Occipital lobe (tissue), 2 donors: ENCODE data around the gene UMODL1. TPM values are rescaled to one million over a fixed set of nuclear protein-coding genes. Genes with fewer than 3 reads are reported as not detected.
"Not testable (repeated sequence)": the region's sequence is repeated elsewhere in the genome, so short reads cannot be mapped to it uniquely, and the experiment has no call there.

ENCODE experiments used
- DNase-seq: peaks from one replicate; lab custom pipeline; 2025; lab: John Stamatoyannopoulos, UW
- total RNA-seq: library from RNA; depleted of rRNA; stranded (reverse); fragments of >200 nt; gene quantifications from one replicate; pipeline ENCODE4 v1.2.3, GENCODE V29; 2014

UMODL1 gene
- total RNA-seq, 1 donor from 2014 or later: not detected

DNA sequence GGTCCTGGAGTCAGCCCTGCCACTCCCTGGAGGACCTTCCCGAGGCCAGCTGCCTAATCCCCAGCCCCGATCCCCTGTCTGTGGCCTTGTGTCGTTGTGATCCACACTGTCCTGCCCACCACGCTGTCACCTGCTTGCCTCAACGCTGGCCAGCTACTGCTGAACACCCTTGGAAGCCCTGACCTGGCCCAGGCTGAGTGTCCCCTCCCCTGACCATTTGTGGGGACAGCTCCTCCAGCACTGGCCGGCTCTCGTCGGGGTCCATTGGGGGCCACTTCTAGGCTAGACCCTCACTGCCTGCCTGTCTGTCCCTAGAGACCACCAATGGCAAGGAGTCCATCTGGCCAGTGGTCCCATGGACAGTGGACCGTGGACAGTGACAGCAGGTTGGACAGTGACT is 12.0 kb upstream of the UMODL1 start:
- DNase-seq: no peak

DNA sequence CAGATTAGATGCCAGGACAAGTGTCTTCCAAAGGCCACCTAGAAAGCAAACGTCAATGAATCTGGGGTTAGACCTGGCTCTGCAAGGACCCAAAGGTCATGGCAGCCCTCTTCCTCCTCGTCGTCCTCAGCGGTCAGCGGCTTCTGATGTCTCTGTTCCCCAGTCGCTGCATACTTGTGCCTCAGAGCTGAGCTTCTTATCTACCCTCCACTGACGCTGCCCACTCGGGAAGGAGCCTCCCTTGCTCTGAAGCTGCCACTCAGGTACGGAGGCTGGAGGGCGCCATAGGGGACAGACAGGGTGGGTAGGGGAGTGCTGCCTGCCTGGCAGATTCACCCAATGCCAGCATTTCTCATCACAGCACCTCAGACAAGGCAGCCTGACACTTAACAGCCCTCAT is 11.4 kb upstream of the UMODL1 start:
- no peak for DNase-seq

DNA sequence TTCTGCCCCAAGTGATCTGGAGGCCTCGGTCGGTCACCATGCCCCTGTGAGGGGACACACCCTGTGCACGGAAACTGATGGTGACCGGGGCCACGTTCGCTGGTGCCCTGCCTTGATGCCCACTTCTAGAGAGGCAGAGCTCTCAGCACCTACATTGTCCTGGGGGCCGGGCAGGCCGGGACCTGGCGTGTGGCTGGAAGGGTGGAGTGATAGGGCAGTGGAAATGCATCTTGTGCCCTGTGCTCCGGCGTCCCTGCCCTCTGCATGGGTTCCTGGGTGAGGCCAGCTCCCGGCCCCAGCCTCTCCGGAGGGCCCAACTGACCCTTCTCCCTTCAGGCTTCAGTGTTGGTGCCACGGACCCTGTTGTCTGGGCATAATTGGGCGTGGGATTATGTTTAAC is 11.0 kb upstream of the UMODL1 start:
- DNase-seq: no peak

DNA sequence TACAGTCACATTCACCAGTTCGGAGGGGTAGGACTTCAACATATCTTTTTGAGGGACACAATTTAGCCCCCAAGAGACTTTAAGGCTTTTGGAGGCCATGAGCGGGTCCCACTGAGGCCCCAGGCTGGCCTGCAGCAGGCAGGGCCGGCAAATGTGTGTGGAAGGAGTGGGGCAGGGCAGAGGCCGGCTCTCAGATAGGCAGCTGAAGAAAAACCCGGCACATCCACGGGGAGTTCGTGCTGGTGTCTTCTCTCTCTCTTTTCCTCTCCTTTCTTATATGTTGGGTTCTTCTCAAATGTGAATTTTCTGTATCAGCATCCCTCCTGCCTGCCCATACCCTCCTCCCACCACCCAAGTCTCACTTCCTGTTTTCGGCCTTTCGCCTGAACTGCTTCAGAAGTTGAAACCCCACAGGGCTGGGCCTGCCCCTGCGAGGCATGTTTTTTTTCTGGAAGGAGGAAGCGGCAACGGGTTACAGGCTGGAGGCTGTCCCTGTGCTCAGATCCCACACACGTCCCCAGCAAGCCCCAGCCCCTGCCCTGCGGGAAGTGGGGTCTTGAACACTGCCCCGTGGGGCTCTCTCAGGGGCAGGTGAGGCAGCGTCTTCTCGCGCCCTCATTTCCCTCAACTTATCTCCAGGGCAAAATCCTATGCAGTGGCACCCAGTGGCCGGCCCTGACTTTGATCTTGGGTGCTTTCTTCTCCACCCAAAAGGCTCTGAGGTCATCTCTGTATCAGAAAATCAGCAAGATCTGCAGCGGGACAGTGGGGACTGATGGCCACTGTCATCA is 9.7 kb upstream of the UMODL1 start:
- no peak for DNase-seq

DNA sequence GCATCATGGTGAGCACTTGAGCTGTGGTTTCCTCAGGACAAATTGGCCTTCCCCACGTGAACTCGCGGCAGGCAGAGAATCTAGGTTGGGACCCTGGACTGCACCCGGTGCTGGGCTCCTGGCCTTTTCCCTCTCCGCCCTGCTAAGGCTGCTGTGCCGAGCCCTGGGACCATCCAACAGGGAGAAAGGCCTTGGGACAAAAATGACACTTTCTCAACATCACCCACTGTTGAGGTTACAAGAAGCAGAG is 9.2 kb upstream of the UMODL1 start:
- DNase-seq: no peak

DNA sequence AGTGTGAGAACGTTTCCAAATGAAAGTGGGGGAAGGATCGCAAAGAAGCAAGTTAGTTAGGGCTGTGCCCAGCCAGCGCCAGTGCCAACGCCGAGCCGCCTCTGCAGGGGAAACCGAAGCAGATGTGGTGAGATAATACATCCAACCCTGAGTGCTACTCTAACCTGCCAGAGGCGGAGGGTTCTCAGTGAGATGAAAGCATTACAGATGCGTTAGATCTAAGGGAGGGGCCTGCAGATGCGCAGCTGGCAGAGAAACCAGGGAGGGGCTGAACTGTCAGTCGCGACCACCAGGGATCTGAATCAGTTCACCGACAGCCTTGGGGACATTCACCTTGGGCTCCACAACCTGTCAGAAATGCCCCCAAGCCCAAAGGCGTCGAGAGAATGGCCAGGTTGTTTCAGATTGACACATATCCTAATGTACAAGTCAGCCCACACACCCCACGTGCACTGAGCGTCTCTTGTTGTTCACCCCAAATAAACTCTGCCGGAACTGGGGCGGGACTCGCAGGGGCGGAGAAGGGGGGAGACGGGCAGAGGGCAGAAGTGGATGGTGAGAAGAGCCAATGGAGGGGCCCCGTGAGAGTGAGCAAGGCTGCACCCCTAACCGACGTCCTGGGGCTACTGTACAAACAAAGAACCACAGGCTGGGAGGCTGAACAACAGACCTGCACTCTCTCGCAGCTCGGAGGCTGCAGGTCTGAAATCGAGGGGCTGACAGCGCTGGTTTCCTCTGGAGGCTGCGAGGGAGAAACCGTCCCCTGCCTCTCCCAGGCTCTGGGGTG is 8.7 kb upstream of the UMODL1 start:
- no peak for DNase-seq

DNA sequence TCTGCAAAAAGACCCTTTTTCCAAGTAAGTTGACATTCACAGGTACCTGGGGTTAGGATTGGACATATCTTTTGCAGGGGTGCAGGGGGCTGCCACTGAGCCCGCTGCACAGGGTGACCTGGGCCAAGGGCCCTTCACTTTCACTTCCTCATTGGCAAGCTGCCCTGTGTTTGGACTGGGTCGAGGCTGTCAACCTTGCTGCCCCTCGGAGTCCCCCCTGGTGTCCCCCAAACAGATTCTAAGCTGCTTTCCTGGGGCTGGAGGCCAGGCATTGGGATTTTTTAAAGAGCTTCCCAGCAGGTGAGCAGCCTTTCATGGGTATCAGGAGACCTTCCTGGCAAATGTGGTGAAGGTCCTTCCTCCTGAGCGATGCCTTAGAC is 7.9 kb upstream of the UMODL1 start:
- no peak for DNase-seq

DNA sequence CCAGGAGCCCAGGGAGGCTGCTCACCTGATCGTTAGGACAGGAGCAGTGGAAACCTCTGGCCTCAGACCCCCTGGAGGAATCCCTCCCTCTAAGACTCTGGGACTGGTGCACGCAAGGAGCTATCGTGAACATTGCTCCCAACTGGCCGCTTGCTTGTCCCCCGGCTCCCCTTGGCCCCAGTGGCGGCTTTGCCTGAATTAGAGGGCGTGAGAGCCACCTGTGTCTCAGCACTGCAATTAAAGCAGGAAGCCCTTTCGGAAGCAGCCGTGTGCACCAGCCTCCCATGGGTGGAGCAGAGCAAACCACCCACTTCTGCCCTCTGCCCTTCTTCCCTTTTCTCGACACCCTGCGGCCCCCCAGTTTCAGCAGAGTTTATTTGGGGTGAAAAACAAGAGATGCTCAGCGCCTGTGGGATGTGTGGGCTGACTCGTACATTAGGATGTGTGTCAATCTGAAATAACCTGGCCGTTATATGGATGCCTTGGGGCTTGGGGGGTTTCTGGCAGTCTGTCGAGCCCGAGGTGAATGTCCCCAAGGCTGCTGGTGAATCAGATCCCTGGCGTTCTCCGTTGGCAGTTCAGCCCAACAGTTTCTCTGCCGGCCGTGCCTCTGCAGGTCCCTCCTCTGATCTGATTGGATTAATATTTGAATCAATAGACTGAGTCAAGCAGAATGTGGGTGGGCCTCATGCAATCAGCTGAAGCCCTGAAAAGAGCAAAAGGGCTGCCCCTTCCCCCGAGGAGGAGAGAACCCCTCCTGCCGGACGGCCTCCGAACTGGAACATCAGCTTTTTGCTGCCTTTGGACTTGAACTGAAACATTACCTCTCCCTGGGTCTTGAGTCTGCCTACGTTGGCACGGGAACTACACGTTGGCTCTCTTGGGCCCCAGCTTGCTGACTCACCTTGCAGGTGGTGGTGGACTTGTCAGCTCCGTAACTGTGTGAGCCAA is 7.3 kb upstream of the UMODL1 start:
- no peak for DNase-seq

DNA sequence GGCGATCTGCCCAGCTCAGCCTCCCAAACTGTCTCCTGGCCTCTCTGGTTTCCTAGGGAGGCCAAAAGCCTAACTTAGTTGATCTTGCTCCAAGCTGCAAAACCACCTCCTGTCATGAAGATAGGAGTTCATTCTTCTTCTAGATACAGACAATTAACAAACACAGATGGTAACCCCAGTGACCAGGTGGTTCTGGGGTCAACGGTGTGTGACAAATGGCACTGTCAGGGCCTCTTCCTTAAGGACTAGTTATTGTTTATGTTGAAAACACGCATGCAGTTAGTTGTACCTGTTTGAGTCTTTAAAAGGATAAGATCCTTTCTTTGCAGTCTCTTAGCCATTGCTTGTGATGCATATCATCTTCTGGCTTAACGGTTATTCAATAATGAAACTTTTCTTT is 4.6 kb upstream of the UMODL1 start:
- no peak for DNase-seq

DNA sequence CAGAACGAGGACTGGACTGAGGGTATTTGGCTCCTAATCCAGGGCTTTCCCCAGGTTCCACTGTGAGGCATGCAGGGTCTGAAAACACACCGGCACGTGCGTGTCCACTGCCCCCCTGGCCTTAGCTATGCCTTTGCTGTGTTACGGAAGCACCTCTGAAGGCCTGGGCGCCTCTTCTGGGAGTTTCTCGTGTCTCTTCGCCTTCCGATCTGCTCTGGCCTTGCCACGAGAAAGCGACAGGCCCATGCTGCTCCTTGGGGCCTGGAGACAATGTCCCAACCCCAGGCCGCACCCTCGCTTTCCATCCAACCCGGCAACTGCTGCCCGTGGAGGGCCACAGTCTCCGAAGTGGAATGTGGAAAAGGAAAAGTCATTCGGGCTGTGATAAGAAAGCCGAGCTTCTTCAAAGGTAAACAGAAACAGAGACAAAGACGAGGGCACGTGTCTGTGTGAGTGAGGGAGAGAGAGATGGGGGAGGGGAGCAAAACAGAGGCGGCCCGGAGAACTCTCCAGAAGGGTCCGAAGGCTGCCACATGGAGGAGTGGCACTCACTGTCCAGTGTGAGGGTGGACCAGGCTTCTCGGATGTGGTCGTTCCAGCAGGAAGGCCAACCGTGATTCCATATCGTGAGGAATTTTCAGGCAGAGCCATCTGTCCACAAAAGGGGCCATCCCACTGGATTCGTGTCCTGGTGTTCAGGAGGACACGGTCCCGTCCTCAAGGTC is 3.4 kb upstream of the UMODL1 start:
- no peak for DNase-seq

DNA sequence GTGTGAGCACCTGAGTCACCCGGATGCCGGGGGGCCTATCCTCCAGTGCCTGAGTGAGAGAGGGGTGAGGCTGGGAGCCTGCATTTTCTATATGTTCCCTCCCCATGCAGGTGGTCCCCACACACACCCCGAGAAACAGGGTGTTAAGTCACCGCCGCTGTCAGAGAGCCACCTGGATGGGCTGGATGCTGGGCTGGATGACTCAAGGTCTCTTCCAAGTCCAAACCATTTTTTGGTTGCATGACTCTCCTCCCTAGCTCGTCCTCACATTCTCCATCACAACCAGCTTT is 2.9 kb upstream of the UMODL1 start:
- no peak for DNase-seq

DNA sequence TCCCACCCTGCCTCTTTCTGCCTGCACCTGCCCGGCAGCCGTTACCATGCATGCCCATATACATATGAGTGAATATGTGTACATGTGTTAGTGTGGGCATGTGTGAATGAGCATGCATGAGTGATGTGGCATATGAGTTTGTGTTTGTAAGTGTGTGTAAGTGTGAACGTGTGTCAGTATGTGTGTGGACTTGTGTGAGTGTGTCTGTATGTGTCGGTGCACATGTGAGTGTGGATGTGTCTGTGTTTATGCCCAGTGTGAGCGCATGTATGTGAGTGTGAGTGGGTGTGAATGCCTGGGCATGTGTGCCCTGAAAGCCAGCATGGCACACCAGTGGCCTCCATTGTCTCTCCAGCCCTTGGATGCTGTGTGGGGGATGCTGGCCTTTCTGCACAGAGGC is 2.5 kb upstream of the UMODL1 start:
- DNase-seq: no peak

DNA sequence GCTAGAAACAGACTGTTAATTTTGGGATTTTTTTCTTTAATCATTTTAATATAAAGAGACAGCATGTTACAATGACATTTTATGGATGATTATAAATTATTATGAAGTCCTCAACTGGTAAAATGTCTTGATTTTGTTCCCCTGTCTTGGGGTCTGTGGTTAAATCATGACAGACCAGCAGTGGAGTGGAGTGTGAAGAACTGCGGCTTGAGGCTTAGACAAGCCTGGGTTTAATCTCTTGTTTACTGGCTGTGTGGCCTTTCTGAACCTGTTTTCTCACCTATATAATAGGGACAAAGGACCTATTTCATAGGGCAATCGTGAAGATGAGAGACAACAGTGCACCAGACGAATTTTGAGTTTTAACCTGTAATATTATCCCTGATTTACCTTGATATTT is 1.8 kb upstream of the UMODL1 start:
- no peak for DNase-seq

DNA sequence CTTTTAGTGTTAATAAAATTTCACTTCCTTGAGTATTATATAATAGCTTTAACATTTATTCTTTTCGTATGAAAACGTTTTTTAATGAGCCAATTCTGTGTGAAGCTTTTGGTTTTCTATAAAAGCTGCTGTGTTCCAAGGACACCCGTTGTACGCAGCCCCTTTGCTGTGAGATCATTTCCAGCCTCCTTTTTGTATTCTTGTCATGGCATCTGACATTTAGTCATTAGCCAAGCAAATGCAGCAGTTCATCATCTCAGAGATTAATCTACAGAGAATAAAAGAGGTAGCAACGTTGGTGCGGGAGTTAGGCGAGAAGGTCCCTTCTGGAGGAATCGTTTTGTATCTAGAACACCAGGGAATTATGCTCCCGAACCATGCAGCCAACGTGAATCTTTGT is 1.3 kb upstream of the UMODL1 start:
- no peak for DNase-seq

DNA sequence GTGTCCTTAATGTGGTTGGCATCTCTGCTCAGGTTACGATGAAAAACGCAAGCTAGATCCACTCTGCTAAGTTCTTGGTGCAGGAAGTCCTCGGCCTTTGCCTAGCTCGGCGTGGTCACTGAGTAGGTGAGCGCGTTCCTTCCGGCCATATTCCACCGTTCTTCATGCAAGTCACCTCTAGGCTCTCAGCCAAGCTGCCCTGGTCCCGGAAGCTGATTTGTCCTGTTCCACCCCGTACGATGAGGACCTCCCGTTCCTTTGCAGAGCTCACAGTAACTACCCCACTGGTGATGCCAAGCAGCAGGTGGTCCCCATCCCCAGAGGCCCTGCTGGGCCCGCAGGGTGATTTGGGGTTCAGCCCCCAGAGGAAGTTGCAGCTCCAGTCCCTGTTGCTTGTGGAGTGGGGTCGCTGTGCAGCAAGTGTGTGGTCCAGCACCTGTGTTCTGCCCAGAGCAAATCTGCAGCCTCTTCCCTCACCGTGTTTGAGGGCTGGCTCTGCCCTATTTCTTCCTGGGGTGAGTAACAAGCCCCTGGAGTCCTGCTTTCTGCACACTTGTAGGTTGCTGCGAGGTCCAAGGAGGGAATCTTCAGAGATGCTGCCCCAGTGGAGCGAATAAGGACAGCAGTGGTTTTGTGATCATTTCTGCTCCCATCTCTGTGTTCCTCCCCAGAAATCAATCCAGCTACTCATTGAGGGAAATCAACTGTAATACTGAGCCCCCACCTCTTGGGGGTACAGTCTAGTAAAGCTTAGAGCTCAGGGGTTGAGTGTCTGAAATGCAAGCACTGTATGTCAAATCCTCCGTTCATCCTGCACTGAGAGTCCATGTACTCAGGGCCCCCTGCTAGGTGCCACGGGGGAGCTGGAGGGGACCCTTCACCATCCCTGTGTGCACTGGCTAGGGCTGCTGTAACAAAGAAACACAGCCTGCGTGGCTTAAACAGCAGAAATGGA is 2.3 kb downstream of the UMODL1 start:
- DNase-seq: no peak

DNA sequence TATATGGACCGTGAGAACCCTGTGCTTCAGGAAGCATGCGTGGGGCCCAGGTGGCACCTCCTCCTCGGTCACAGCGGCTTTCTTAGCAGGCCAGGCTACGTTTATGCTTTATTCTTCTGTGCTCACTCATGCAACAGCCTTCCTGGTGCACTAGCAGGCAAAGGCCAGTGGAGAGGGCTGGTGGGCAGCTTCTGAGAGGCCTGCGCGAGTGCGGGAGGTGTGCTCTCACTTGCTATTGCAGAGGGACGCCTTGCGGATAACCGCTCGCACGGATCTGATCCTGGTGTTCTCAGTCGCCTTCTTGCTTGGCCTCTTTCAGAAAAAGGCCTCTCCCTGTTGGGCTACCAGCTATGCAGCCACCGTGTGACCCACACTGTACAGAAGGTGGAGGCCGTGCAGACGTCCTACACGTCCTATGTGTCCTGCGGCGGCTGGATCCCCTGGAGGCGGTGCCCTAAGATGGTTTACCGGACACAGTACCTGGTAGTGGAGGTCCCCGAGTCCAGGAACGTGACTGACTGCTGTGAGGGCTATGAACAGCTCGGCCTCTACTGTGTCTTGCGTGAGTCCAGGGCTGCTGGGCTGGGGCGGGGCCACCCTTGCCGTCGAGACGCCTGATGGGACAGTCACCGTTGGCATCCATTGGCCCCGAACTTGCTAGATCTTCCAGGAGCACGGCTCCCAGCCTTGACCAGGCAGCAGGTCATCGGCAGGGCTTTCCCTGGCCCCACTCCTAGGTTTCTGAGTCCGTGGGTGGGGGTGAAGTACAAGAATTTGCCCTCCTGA is 4.8 kb downstream of the UMODL1 start:
- DNase-seq: no peak

DNA sequence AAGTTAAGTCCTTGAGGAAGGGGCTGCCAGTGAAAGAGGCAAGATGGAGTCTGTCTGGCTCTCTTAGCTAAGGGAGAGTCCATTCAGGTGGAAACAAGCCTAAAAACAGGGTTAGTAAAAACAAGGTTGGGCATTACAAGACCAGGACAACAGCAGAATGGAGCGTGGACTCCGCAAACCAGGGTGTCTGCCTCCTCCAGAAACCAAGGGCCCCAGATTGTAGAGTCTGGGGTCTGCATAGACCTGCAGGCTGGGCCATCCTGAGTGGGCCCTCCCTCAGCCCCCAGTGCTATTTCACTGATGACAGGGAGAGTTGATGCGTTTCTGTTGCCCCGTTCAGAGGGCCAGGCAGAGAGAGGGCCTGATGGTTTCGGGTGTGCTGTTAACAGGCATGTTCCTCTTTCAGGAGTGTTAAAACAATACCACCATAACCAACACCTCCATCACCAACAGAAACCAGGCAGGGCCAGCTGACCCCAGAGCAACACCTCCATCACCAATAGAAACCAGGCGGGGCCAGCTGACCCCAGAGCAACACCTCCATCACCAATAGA is 6.6 kb downstream of the UMODL1 start:
- DNase-seq: not testable (repeated sequence)

DNA sequence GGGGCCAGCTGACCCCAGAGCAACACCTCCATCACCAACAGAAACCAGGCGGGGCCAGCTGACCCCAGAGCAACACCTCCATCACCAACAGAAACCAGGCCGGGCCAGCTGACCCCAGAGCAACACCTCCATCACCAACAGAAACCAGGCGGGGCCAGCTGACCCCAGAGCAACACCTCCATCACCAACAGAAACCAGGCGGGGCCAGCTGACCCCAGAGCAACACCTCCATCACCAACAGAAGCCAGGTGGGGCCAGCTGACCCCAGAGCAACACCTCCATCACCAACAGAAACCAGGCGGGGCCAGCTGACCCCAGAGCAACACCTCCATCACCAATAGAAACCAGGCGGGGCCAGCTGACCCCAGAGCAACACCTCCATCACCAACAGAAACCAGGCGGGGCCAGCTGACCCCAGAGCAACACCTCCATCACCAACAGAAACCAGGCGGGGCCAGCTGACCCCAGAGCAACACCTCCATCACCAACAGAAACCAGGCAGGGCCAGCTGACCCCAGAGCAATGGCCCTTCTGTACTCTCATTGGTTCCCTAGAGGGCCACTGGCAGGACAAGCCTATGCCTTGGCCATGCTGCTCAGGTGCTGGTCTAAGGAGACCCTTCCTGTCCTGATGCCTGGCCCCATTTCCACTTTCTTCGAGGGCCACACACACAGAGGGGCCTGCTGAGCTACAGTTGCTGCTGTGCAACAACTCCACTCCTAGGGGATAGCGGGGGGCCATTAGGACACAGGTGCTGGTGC is 7.3 kb downstream of the UMODL1 start:
- DNase-seq: not testable (repeated sequence)
